CD1c-positive myeloid dendritic cell (primary cell): ENCODE data around the gene SRBD1.

Source experiments
- DNase-seq: peaks from one replicate; pipeline ENCODE4 v3.0.0-alpha.2; 2016; ENCODE audit errors: extremely low spot score

Gene SRBD1

DNA sequence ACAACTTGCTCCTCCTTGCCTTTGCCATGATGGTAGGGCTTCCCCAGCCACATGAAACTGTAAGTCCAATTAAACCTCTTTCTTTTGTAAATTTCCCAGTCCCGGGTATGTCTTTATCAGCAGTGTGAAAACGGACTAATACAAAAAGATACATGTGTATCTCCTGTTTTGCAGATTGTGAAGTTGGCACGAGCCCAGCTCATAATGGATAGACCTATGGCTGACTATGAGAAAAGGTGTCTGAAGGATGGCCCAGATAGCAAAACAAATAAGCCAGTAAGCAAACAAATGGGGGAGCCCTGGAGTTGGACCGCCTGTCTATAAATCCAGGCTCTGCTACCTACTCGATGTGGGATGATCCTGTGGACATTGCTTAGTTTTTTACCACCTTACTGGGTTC, 24.9 kb upstream of the SRBD1 start:
- no peak for DNase-seq

DNA sequence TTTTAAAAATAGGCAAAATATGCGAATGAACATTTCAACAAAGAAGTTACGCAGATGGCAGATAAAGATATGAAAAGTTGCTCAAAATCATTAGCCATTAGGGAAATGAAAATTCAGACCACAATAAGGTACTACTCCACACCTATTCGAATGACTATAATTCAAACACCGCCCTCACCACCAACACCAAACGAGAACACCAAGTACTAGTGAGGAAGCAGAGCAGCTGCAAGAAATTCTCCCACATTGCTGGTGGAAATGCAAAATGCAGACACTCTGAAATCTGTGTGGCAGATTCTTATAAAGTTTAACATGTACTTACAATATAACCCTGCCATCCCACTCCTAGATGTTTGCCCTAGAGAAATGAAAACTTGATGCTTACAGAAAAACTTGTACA, 23.2 kb upstream of the SRBD1 start:
- DNase-seq, result no peak

- DNase-seq, result no peak
These were observed 20.9 kb upstream of the SRBD1 start for GRCh38 chr2:45631955-45632354.

GRCh38 chr2:45631319-45631718, 20.3 kb upstream of the SRBD1 start:
- DNase-seq, result no peak

DNA sequence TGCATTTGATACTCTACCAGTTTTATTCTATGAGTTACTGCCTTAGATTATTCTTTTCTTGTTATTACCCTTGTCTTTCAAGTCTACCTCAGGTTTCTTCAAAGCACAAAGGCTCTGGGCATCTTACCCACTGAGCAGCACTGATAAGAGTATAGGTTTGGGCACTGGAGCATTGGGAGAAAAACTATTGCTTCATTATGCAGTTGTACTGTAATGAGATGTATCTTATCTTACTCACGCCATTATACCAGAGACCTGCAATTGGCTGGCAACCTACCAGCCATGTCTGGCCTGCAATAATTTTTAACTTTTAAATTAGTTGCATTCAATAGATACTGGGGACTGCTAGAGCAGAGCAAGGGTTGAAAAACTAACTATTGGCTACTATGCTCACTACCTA, 18.9 kb upstream of the SRBD1 start:
- no peak for DNase-seq

DNA sequence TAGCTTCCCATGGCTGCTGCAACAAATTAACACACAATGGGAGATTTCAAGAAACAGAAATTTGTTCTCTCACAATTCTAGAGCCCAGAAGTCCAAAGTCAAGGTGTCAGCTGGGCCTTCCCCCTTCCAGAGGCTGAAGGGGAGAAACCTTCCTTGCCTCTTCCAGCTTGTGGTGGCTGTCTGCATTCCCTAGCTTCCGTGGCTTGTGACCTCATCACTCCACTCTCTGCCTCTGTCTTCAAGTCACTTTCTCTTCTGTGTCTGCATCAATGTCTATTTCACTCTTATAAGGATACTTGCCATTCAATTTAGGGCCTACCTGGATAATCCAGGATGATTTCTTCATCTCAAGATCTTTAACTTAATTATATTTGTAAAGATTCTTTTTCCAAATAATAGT, 16.8 kb upstream of the SRBD1 start:
- DNase-seq, result no peak

- DNase-seq, result peak; percentile 18
These were observed 15.5 kb upstream of the SRBD1 start for GRCh38 chr2:45626387-45627221.

DNA sequence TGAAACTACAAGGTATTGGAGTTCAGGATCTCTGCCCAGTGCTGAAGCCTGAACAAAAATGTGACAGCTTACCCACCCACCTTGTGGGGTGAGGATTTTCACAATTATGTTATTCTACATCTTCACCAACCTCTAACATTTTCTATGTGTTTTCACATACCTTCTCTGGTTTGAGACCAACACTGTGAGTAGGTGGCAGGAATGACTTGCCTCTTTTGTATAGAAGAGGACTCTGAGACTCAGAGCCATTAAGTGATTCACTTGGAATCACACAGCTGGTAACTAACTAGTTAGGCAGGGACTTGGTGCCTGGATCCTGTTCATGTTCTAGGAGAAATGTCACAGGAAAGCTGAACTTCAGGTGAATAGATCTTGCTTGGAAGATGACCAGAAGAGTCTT, 14.8 kb upstream of the SRBD1 start:
- no peak for DNase-seq

DNA sequence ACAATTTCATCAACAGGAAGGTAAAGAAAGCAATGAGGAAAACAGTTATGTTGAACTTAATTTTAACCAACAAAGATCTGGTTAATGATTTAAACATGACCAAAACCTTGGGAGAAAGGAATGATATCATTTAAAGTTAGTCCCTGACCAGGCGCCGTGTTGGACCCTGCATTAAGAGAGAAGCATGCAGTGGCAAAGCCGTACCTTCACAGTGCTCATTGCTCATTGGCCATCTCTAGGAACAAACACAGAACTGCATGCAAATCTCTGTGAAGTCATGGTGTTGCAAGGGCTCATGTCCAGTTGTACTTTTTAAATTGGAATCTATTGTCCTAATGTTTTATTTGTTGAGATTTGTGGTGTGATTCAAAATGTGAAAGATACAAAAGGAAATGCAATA, 12.0 kb upstream of the SRBD1 start:
- DNase-seq, result no peak

- DNase-seq, result no peak
These were observed 11.4 kb upstream of the SRBD1 start for GRCh38 chr2:45622336-45623075.

DNA sequence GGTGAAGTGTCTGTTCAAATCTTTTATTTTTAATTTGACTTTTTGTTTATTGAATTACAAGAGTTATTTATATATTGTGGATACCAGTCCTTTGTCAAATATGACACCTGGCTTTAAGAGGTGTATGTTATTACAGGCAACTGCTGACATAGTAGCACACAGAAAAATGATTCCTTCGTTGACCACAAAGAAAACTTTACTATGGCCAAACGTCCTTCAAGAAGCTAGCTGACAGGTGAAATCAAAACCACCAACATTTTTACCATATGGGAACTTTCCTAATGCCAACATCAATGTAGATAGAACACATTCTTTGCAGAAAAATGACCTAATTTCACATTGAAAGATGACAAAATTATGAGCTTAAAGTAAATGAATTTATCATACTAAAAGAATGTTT, 6.4 kb upstream of the SRBD1 start:
- no peak for DNase-seq

GRCh38 chr2:45616658-45617411, 5.8 kb upstream of the SRBD1 start:
- no peak for DNase-seq

GRCh38 chr2:45614871-45615415, 3.9 kb upstream of the SRBD1 start:
- no peak for DNase-seq

GRCh38 chr2:45614330-45614729, 3.3 kb upstream of the SRBD1 start:
- no peak for DNase-seq

DNA sequence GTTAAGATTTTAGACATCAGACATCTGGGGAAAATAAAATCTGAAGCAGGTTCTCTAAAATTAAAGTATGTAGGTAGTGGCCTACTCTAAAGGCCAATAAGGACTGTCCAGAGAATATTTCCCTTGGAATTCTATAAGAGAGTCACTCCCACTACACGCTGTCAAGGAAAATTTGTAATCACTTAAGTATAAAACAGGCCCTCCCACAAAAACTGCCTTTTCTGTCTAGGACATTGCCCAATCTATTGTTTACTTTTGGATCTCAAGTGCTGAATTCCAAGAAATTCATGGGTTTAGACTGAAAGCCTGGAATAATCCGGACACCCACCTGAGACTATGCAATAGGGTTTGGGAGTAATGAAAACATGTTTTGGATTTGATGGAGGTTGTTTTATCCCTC, 1.7 kb upstream of the SRBD1 start:
- DNase-seq, result no peak

- no peak for DNase-seq
These were observed 1.2 kb upstream of the SRBD1 start for GRCh38 chr2:45612285-45612684.

DNA sequence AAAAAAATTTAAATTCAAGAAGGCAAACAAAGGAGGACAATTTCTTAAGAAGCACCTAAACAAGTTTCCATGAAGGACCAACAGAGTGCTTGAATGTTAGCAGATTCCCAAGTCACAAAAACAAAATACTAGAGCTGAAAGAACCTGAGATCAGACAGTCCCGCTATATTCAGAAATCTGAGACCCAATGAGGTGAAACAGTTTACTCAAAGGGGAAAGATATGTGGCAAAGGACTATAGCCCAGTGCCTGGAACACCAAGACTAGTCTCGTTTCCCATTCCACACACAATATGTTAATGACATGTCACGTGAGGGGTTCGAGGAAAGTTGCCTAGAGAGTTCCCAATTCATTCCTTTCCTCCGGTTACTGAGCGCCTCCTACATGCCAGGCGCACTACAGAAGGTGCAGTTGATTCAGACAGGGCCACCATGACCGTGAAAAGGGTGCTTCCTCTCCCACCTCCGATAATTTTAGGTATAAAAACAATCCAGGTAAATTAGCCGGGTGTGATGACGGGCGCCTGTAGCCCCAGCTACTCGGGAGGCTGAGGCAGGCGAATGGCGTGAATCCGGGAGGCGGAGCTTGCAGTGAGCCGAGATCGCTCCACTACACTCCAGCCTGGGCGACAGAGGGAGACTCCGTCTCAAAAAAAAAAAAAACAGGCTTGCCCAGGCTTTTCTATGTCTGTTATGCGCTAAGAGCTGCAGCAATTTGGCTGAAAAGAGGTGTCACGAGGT, 617 bp downstream of the SRBD1 start:
- peak; percentile 76 for DNase-seq

GRCh38 chr2:45607701-45608100, 3.4 kb downstream of the SRBD1 start:
- DNase-seq, result no peak

DNA sequence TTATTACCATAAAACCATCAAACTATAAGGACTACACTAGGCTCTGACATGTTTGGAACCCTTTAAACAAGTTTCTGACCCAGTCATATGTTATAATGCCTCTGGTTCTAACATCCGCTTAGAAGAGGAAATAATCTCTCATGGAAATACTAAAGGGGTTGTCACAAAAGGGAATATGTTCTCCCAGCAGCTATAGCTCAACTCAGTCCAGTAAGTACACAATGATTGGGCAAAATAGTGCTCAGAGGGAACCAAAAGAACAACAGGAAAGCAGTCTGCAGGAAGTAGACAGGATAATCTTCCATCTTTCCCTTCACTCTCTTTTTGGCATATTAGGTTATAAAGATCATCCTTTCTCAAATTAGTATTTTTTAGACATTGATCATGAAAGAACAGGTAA, 4.3 kb downstream of the SRBD1 start:
- DNase-seq, result peak; percentile 49

DNA sequence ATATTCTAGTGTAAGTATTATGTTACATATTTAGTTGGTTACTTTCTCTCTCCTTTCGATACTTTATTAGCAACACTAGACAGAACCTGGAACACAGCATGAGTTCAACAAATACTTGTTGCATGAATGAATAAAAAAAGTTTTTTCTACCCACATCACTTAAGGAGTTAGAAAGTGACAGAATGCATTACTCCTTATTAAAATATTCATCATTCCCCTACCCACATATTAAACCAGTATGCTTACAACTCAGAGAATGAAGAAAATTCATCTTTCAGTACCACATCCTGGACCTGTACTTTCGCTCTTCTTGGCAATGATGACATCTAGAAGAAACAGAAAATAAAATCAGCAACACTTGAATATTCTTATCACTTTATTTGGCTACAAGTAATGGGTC, 6.0 kb downstream of the SRBD1 start:
- DNase-seq, result no peak

GRCh38 chr2:45602624-45603023, 8.4 kb downstream of the SRBD1 start:
- DNase-seq, result no peak

DNA sequence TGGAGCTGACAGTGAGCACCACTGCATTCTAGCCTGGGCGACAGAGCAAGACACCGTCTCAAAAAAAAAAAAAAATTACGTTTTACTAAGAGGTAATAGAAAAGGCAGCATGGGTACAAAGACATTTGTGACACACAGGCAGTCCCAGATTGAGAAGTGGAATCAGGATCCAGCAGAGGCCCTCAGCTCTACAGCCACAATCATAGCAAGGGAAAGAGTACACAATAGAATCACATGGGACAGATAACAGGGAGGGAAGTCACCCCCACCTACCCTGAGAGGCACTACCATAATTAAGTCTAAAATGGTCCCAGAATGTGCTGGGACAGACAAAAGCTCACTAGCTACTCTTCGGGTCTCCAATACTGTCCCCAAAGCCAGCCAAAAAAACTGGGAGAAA, 12.5 kb downstream of the SRBD1 start:
- DNase-seq, result no peak
